T-helper 9 cell (primary cell): ENCODE measurements around the gene MX2.

Experiments used
- DNase-seq: peaks from one replicate; pipeline ENCODE4 v3.0.0-alpha.2; 2020

The MX2 gene

DNA sequence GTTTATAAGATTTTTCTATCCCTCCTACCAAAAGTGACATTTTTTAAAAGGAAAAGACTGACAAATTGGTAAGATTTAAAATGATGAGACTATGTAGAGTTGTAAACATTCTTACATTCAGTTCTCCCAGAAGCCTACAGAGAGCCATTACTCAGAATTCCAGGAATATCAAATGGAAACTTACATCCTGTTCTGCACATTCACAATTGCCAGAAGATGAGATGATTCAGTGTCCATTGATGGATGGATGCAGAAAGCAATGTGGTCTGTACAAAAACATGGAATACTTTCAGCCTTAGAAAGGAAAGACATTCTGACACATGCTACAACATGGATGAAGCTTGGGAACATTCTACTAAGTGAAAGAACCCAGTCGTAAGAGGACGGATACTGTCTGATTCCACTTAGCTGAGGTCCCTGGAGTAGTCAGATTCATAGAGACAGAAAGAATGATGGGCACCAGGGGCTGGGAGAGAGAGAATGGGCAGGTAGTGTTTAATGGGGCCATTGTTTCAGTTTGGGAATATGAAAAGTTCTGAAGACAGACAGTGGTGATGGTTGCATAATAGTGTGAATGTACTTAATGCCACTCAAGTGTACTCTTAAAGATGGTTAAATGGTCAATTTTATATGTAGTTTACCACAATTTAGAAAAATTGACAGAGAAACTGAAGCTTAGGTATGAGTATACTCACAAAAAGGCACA is 80.8 kb downstream of the MX2 start:
- no peak for DNase-seq

DNA sequence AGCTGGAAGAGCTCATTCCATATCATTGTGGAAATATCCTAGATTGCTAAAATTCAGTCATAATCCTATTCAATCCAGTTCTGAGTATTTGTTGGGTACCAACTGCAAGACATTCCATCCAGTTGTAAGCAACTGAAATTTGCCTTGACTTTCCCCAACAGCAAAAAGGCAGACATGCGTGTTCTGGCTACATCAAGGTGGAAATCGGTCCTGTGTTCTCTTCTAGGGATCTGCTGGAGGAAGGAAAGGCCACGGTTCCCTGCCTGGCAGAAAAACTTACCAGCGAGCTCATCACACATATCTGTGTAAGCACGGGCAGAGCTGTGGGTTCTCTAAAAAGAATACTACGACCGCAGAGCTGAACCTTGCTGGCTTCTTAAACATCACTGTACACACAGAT is 81.7 kb downstream of the MX2 start:
- DNase-seq: no peak

DNA sequence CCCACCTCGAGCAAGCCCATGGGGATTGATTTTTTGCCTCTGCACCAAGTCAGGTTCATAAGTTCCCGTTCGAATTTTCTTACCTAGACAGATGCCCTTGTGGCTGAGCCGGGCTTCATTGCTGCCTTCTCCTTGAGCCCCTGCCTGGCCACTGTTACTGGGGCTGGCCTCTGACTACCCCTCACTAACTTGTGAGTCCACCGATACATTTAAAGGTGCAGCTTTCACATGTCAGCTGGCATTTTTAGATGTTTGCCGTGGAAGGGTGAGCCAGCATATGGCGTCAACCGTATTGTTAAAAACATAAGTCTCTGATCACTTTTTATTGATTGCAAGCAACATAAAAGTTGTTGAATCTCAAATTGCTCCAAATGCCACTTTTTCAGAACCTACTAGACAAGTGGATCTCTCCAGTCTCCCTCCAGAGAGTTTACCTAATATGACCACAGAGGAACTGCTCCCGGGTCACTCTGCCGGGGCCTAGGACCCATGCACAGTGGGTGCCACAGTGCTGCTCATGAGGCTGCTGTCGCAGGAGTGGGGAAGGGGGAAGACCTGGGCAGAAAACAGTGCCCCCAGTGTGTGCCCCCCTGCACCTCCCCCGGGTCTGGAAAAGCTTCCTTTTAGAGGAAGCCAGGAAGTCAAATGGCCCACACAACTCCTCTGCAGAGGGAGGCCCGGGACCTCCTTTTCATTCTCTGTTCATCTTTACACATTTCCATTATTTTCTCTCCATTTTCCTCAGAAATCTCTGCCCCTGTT is 83.1 kb downstream of the MX2 start:
- DNase-seq: no peak

DNA sequence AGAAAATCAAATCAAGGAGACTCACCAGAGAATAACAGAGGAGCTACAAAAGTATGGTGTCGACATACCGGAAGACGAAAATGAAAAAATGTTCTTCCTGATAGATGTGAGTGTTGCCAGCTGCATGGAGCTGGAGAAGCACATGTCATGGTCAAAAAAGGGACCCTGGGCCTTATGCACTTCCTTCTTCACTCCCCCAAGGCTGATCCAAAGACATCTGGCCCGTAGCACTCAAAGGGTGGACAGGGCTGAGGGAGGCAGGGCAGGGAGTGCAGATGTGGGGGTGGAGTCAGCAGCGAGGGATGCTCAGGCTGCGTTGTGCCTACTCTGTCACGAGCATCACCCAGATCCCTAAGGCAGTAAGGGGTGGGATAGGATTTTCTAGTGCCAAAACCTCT is 83.6 kb downstream of the MX2 start:
- DNase-seq: no peak

DNA sequence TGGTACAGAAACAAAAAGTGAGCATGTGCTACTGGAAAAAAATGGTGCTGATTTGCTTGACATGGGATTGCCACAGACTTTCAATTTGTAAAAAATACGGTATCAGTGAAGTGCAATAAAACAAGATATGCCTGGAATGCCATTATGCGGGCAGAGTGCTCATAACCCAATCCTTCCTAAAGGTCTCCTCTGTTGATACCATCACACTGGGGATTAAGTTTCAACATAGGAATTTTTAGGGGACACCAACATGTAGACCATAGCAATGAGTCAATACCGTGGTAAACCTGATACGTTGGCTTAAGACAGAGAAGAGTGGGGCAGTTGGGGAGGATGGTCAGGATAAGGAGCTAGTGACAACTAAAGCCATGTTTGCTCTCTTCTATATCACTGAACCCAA is 84.8 kb downstream of the MX2 start:
- DNase-seq: no peak

DNA sequence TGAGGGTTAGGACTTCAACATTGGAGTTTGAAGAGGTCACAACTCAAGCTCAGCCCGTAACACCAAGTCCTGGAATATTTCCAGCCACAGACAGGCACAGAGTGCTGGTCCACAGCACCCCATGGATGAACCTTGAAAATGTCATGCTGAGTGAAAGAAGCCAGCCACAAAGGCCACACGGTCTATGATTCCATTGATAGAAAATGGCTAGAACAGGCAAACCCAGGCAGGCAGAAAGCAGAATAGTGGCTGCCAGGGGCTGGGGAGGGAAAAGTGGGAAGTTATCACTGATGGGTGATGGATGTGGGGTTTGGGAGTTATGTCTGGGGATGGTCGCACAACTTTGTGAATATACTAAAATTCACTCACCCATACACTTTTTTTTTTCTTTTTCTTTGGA is 85.5 kb downstream of the MX2 start:
- no peak for DNase-seq

DNA sequence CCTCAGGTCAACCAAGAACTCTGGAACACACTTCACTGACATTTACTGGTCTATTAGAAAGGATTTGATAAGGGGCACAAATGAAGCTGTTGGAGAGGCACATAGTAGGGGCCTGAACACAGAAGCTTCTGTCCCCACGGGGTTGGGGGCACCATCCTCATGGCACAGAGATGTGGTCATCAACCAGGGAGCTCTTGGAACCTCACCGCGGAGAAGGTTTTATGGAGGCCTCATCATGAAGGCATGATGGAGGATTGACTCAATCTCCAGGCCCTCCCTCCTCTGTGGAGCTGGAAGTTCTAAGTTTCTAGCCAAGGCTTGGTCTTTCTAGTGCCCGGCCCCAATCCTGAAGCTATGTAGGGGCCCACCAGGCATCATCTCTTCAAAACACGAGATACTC is 87.8 kb downstream of the MX2 start:
- DNase-seq: no peak

DNA sequence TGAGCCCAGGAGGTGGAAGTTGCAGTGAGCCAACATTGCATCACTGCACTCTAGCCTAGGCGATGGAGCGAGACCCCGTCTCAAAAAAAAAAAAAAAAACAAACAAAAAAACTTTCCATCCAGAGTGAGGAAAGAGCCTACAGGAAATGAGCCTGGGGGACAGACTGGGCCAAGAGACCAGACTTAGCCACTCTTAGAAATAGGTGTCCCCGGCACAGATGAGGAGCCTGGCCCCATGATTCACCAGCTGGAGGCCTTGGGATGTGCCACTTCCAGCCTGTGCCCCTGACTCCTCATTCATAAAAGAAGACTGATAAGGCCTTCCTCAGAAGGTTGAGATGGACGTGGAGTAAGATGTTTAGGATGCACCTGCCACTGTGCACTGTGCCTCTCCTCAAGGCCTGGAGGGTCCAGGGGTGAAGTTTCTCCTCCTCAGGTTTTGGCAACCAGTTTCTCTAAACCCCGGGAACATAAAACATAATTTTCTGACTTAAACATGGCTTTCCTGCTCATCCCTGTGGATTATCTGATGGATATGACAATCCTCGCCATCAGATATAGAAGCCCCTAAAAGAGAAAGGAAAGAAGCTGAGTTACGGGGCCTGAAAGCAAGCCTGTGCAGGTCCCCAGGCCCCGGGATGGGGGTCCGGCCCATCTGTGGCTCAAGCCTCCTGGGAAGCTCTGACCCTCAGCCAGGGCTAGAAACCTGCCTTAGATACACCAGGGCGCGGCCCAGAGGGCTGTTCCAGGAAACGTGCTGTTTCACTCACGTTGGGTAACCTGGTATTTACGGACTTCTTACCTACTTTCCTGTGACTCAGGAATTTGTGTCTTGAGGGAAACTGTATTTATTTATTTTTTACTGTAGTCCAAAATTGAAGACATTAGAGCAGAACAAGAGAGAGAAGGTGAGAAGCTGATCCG is 90.2 kb downstream of the MX2 start:
- no peak for DNase-seq

DNA sequence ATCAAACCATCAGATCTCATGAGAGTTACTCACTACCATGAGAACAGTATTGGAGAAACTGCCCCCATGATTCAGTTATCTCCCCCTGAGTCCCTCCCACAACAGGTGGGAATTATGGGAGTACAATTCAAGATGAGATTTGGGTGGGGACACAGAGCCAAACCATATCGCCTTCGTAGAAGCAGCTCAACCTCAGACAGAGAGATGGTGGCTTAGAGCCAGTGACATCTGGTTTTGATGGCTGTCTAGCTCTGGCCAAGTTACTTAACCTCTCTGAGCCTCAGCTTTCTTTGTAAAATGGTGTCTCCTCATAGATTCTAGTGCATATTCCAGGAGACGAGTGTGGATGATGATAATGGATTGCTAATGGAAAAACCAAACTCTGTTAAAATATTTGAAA is 91.4 kb downstream of the MX2 start:
- no peak for DNase-seq

DNA sequence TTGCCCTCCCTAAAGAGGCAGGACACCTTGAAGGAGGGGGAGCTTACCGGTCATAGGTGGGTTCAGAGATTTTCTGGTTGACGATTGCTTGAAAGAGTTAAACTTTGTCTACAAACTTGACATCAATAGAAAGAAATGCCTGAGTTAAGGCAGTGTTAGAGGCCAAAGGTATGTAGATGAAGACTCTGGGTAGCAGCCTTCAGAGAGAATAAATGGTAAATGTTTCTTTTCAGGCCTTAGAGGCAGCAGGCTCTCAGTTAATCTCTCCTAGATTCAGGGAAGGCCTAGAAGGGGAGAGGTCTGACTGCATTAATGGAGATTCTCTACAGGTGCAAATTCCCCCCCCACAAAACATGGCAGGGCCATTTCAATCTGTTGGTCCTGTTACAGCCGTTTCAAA is 91.9 kb downstream of the MX2 start:
- no peak for DNase-seq

DNA sequence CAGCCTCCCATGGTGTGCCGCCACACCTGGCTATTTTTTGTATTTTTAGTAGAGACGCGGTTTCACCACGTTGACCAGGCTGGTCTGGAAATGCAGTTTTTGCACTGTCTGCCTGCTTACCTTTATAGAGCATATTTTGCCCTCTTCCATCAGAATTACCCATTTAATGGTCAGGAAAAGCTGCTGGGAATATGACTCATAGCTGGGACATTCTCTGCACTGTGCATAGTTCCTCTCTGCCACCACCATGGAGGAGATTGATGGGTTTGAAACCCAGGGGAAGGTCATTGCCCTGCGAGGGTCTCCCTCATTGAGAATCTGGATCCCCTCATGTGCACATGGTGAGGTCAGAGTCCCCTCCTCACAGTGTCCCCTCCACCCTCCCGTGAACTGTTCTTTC is 96.3 kb downstream of the MX2 start:
- DNase-seq: no peak

DNA sequence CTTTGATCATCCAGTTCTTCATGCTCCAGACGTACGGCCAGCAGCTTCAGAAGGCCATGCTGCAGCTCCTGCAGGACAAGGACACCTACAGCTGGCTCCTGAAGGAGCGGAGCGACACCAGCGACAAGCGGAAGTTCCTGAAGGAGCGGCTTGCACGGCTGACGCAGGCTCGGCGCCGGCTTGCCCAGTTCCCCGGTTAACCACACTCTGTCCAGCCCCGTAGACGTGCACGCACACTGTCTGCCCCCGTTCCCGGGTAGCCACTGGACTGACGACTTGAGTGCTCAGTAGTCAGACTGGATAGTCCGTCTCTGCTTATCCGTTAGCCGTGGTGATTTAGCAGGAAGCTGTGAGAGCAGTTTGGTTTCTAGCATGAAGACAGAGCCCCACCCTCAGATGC is 96.7 kb downstream of the MX2 start:
- no peak for DNase-seq
